HTERT RPE-1 (cell line): Measurements from ENCODE around the gene RUVBL2.

Experiments
- in situ Hi-C: fragments of 300-500 bp; cut with MboI; formaldehyde crosslinking; loops from 4 replicates; pipeline ENCODE4 v1.14.3; 2020; ENCODE audit warnings: low sequenced_read_pairs

Gene RUVBL2

DNA sequence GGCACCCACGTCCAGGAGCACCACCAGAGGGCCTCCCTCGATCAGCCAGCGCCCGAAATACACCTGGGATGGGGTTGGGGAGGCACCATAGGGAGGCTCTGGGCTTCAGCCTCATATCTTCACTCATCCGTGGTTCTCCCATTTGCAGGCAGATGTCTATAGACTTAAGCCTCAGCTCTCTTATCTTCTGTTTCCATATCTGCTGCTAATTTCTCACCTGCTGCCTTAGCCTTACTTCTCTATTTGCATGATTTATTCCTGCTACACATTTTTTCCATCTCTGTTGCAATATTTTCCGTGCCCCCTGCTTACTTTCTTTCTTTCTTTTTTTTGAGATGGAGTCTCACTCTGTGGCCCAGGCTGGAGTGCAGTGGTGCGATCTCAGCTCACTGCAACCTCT is 6.4 kb upstream of the RUVBL2 start:
- in situ Hi-C loops: no loop called here

GRCh38 chr19:48988286-48988685 is 5.4 kb upstream of the RUVBL2 start:
- in situ Hi-C loops: no loop called here

- in situ Hi-C loops: no loop called here
Observed at GRCh38 chr19:48988860-48989259, 4.8 kb upstream of the RUVBL2 start.

- in situ Hi-C loops: no loop called here
Observed at GRCh38 chr19:48989701-48990291, 3.9 kb upstream of the RUVBL2 start.

- in situ Hi-C loops: no loop called here
Observed at GRCh38 chr19:48990400-48990799, 3.3 kb upstream of the RUVBL2 start.

DNA sequence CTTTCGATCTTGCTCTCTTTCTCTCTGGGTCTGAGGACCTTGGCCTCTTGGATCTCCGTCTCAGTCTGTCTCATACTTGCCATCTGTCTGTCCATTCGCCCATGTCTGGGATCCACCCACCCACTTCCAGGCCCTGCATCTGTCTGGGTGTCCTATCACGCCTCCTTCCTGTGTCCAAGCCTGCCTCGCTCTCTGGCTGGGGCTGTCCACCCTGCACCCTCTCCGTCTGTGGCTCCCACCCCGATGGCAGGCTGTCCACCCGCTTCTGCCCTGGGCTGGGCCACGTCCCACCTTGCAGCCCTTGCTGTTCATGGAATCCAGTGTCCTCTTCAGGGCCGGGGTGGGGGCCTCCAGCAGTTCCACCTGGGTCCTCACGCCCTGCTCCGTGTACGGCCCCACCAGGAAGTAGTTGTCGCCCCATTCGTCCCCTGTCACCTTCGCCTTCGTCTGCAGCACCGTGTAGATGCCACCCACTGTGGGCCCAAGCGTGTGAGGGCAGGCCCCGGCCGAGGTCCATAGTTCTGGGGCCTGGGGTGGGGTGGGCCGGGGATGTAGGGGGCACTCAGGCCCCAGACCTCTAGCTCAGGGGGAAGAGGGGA is 2.6 kb upstream of the RUVBL2 start:
- in situ Hi-C loops: no loop called here

DNA sequence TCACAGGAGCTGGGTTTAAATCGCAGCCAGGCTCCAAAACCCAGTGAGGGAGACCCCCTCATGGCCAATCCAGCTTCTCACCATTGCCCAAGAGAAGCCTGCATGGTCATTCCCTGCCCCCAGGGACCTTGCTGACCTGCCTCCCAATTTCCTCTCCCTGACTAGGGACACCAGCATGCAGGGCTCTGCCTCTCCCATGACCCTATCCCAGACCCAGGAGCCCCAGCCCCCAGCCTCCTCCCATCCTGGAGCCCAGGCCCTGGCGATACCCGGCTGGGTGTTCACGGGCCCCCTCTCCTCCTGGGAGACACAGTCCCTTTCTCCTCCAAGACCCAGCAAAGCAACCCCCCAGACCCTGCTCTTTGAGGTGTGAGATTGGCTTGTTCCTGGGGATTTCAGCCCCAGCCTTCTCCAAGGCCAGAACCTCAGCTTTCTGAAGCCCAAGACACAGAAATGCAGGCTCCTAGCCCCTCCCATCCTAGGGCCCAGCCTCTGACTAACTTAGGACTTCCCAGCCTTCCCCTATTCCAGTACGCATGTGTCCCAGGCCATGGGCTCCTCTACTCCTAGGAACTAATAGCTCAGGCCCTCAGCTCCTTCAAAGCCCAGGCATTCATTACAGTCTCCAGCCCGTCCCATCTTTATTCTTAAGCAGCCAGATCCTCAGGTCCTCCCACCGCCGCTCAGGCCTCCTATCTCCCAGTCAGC is 1.7 kb upstream of the RUVBL2 start:
- in situ Hi-C loops: no loop called here

DNA sequence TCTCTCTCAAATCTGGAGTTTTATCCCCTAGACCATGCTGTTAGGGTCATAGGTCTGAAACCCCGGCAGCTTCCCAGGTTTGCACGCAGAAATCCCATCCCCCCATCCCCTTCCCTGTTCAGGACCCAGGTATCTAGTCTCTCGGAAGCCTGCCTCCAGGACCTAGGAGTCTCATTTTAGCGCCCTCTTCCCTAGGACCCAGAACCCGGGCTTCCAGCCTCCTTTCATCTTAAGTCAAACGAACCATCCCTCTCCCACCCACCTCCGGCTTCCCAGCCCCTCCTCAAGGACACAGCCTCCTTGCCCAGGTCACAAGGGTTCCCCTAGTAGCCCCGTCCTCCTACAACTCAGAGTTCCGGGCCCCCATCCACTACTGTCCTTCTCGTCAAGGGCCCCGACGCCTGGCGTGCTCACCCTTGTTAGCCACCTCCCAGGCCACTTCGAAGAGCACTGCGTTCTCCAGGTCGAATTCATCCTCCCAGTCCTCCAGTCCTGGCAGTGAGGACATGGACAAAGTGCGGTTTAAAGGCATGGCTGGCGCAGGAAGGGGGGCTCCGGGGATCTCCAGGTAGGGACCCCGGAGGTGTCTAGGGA is 1.0 kb upstream of the RUVBL2 start:
- in situ Hi-C loops: no loop called here

- in situ Hi-C loops: no loop called here
Observed at GRCh38 chr19:48994035-48994386, 324 bp downstream of the RUVBL2 start.

- in situ Hi-C loops: no loop called here
Observed at GRCh38 chr19:48997972-48998371, 4.3 kb downstream of the RUVBL2 start.

- in situ Hi-C loops: no loop called here
Observed at GRCh38 chr19:48999481-49000325, 6.0 kb downstream of the RUVBL2 start.

DNA sequence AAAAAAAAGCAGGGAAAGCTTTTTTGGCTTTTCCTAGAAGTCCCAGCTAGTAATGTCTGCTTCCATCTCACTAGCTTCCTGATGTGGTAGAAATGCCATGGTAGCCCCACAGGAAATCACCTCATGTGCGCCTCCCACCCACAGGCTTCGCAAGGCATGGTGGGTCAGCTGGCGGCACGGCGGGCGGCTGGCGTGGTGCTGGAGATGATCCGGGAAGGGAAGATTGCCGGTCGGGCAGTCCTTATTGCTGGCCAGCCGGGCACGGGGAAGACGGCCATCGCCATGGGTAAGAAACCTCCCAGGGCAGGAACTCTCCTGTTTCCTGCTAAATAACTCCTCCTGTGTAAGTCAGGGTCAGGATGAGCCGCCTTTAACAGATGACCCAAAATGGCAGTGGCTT is 10.4 kb downstream of the RUVBL2 start:
- in situ Hi-C loops: no loop called here

GRCh38 chr19:49004964-49005614 is 11.4 kb downstream of the RUVBL2 start:
- in situ Hi-C loops: no loop called here

DNA sequence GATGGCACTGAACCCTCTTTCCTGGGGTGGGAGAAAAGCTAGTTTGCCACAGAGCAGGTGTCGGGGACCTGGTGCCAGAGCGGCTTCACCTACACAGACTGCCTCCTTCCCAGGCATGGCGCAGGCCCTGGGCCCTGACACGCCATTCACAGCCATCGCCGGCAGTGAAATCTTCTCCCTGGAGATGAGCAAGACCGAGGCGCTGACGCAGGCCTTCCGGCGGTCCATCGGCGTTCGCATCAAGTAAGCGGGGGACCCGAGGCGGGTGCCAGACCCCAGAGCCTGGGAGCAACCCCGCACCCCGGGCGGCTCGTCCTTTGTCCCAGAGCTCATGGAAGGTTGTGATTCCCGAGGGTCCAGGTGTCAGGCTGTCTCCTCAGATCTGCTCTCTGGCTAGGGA is 13.2 kb downstream of the RUVBL2 start:
- in situ Hi-C loops: no loop called here

DNA sequence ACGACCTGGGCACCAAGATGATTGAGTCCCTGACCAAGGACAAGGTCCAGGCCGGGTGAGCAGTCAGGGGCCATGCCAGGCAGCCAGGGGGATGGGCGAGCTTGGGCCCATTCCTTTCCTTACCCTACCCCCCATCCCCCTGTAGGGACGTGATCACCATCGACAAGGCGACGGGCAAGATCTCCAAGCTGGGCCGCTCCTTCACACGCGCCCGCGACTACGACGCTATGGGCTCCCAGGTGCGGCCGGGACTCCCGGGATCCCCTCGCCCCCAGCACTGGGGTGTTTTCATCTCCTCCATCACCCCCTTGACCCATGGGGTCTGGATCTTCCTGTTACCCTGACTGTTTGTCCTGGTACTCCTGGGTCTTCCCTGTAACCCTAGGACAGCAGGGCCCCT is 16.1 kb downstream of the RUVBL2 start:
- in situ Hi-C loops: no loop called here

GRCh38 chr19:49010453-49010852 is 16.8 kb downstream of the RUVBL2 start:
- in situ Hi-C loops: no loop called here

DNA sequence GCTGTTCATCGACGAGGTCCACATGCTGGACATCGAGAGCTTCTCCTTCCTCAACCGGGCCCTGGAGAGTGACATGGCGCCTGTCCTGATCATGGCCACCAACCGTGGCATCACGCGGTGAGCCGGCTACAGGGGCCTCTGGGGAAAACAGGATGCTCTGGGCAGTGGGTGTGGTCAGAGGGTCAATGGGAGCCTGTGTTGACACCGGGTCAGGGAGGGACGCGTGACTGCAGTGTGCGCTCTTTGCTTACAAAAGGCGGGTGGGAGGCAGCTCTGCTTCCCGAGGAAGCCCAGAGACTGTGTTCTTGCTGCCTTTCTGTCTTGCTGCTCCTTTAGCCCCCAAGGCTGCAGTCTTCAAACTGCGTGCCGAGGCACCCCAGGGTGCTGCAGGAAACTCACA is 17.5 kb downstream of the RUVBL2 start:
- in situ Hi-C loops: no loop called here

- in situ Hi-C loops: no loop called here
Observed at GRCh38 chr19:49014123-49014869, 20.6 kb downstream of the RUVBL2 start.

- in situ Hi-C loops: no loop called here
Observed at GRCh38 chr19:49014870-49015255, 21.2 kb downstream of the RUVBL2 start.
